Activated CD4-positive, alpha-beta T cell treated with anti-CD3 and anti-CD28 coated beads, Interleukin-2, amount 50 U/mL, for 1 hour (primary cell): ENCODE data around the gene AOPEP.
A peak's percentile ranks its signal among the peaks of the same experiment; 100 is the strongest.

ENCODE experiments used
- DNase-seq: peaks from one replicate; pipeline ENCODE4 v3.0.0-alpha.2; 2020

AOPEP gene

DNA sequence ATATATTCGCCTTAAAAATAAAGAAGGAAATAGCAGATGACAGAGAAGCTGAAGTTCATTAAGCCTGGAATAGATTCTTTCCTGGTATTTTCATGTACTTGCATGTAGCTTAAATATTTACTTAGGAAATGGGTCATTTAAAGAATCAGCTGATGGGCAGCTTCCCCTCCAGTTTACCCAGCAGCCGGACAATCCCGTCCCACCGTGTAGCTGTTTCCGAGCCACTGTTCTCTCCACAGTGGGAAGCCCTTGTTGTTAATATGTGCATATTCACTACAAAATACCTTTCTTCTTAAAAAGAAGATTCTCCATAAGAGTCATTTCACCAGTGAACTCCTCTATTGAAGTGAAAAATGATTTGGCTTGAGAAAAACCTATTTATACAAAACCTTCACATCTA, 404.0 kb downstream of the AOPEP start:
- DNase-seq, result no peak

DNA sequence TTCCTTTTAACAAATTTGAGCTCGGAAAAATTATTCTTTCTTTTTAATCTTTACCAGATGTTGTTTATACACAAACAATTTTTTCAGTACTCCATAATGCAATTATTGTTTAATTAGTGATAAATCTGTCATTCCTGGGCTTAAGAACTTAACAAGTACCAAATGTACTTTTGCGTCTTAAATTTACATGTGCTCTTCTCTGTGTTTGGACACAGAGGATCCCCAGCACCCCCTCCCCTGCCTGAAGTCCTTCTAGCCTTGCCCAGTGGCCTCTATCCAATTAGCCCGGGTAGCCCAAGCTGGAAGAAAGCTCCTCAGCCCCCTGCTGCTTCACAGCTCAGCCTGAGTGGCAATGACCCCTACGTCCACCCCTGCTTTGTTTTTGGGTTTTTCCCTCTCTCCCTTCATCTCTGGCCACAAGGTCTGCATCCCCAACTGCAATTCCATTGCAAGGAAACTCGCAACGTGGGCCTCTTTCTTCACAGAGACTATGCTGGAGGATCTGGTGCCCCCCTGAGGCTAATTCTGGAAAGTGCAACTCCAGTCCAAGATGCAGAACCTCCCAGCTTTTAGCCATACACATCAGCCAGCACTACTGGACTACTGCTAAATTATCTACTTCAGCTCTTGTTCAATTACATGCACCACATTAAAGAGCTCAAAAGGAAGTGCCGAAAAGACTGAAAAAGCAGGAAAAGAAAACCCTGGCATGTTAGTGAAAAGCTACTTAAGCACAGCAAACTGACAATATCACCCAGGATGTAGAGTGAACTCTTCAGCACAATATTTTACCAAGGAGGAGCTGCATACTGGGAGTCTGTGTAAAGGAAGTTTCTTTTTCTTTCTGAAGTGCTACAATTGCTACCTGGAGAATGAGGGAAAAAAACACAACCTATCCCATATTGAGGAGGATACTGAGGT, 404.8 kb downstream of the AOPEP start:
- DNase-seq, result peak; percentile 49

DNA sequence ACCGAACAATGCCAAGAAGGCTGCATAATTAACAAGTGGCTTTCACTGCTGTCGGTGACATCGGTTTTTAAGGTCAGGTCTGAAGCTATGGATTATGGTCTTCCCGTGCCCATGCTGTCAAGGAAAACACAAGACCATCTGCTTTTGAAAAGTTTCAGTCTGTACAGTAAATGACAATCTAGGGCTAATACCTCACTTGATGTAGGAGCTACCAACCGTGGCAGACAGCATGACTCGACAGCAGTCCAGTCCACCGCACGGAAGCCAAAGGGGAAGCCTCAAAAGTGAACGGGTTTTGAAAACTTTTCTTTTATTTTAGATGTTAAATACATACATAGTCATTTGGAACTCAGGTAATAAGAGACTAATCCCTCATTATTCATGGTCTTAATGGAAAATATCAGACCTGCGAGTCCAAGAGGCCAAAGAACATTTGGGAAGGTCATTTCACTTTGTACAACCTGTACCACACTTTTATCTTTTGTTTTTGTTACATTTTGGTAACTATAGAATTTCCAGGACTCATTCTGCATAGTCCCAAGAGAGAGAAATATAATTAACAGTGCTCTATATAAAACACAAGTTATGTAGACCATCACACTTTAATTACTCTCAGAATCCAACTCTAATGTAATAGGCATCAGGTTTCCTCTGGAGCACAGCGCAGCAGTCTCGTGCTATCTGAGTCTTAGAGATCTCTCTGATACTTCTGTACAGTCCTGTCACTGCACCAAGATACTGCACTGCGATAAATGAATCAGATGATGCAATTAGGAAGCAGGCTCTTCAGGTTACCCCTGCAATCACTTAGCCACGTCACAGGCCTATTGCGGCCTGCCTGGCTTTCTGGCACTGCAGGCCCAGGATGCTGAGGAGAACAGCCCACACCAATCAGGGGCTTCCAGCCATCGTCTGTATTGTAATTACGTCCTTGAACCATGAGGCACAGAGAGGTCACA, 406.1 kb downstream of the AOPEP start:
- DNase-seq, result no peak

DNA sequence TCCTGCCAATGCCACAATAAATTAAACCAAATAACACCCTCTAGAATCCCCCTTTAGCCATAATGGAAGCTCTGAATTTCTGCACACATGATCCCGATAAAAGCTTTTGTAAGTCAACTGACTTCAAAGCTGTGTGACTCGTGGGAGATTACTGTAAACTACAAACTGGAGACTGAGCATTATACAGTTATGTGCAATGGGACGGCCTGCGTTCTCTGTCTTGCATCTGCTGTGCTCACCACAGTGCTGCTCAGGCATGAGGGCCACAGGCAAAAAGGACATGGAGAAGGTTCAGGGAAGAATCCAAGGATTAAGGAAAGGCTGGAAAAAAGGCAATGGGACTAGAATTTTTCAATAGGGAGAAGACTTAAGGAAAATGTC, 406.8 kb downstream of the AOPEP start:
- no peak for DNase-seq

DNA sequence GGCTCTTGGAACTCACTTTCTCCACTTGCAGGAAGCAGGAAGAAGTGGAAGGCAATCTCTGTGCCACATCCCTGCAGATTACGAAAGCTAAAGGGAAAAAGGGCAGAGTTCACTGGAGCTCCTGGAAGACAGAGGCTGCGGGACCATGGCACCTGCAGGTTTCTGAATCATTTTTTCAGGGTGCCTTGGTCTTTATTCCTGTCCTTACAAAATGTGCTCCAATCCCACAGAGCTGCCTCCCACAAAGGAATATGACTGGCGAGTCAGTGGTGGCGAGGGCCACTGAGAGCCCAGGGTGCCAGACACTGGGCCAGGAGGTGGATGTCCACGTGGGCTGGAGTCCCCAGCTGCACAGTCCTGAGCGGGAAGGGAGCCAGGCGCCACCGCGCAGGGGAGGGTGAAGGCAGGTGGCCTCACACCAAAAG, 408.0 kb downstream of the AOPEP start:
- DNase-seq, result no peak

DNA sequence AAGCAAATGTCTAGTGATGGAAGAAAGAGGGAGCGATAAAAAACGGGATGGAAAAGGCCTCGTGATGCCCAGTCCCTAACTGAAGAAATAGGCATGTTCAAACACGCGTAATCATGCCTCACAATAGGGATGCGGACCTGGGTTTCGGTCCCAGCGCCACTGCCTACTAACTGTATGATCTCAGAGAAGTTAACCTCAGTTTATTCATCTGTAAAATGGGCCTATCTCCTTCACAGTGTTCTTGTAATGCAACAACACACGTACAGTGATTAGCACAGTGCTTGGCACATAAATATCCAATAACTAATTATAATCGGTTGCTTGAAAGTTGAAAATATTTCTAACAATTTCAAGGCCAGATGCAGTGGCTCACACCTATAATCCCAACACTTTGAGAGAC, 409.3 kb downstream of the AOPEP start:
- no peak for DNase-seq
